PC-3 (cell line): ENCODE results near the gene SORBS2. TPM values are rescaled to one million over a fixed set of nuclear protein-coding genes. Genes with fewer than 3 reads are reported as not detected.
A peak's percentile ranks its signal among the peaks of the same experiment; 100 is the strongest.

Experiments used
- ATAC-seq: fragments of 200-7000 bp; cut with Tn5 transposase; 2 replicates; pipeline ENCODE4 v1.9.1; 2020; ENCODE audit warnings: mild to moderate bottlenecking, moderate library complexity
- BruUV-seq: library from RNA; stranded (reverse); fragments of 400-500 nt; replicated peaks from 2 replicates; lab custom pipeline; 2021; lab: Mats Ljungman, UMichigan
- CTCF ChIA-PET: fragments of 300-600 bp; sonication (Branson Sonifier 250); formaldehyde crosslinking; loops from one replicate; lab custom pipeline; 2022; ENCODE audit warnings: antibody characterized with exemption; lab: Charles Lee
- POLR2A ChIA-PET: fragments of 300-600 bp; sonication (Branson Sonifier 250); formaldehyde crosslinking; loops from one replicate; lab custom pipeline; 2022; ENCODE audit warnings: antibody characterized with exemption; ENCODE audit not compliant: unreplicated experiment; lab: Charles Lee
- DNase-seq: peaks from one replicate; pipeline ENCODE4 v3.0.0-alpha.2; 2015
- H2AFZ ChIP-seq: fragments of 300-600 bp; sonication (generic); 2 replicates; pipeline ENCODE4 v1.6.0; 2016; ENCODE audit warnings: antibody characterized with exemption, low read length
- H3F3A ChIP-seq: fragments of 300-600 bp; sonication (generic); one replicate; pipeline ENCODE4 v1.6.0; 2017; ENCODE audit warnings: antibody characterized with exemption, low read length, control low read depth, mild to moderate bottlenecking; ENCODE audit not compliant: unreplicated experiment
- H3K27ac ChIP-seq: fragments of 300-600 bp; sonication (generic); 2 replicates; pipeline ENCODE4 v1.5.1; 2016; ENCODE audit warnings: mild to moderate bottlenecking, low read length
- H3K27me3 ChIP-seq: fragments of 300-600 bp; sonication (generic); 2 replicates; pipeline ENCODE4 v1.6.1; 2016; ENCODE audit warnings: low read length, mixed read lengths
- H3K36me3 ChIP-seq: fragments of 300-600 bp; sonication (generic); 2 replicates; pipeline ENCODE4 v1.6.1; 2016; ENCODE audit warnings: low read depth, mixed run types, low read length, mixed read lengths
- H3K4me1 ChIP-seq: fragments of 300-600 bp; sonication (generic); 2 replicates; pipeline ENCODE4 v1.5.1; 2016; ENCODE audit warnings: low read length; ENCODE audit not compliant: insufficient read depth
- H3K4me2 ChIP-seq: fragments of 300-600 bp; sonication (generic); 2 replicates; pipeline ENCODE4 v1.6.0; 2016; ENCODE audit warnings: low read length
- H3K4me3 ChIP-seq: fragments of 300-600 bp; sonication (generic); 2 replicates; pipeline ENCODE4 v1.5.1; 2016; ENCODE audit warnings: mild to moderate bottlenecking, low read length, mixed read lengths
- H3K79me2 ChIP-seq: fragments of 300-600 bp; sonication (generic); 2 replicates; pipeline ENCODE4 v1.6.1; 2017; ENCODE audit warnings: low read length, mixed read lengths
- H3K9ac ChIP-seq: fragments of 300-600 bp; sonication (generic); 2 replicates; pipeline ENCODE4 v1.6.0; 2016; ENCODE audit warnings: mild to moderate bottlenecking, low read length
- H3K9me2 ChIP-seq: fragments of 300-600 bp; sonication (generic); replicated peaks from 2 replicates; pipeline ENCODE4 v1.6.1; 2016; ENCODE audit warnings: mixed run types, low read length, mixed read lengths
- H3K9me3 ChIP-seq: fragments of 300-600 bp; sonication (generic); 2 replicates; pipeline ENCODE4 v1.6.1; 2016; ENCODE audit warnings: low read length, mixed read lengths
- H4K20me1 ChIP-seq: fragments of 300-600 bp; sonication (generic); 2 replicates; pipeline ENCODE4 v1.6.1; 2016; ENCODE audit warnings: low read length, mixed read lengths
- EZH2 ChIP-seq: fragments of 300-600 bp; sonication (generic); IDR thresholded peaks from one replicate; pipeline ENCODE4 v1.6.1; 2017; ENCODE audit warnings: antibody characterized with exemption, mild to moderate bottlenecking, low read length; ENCODE audit not compliant: unreplicated experiment
- EZH2phosphoT487 ChIP-seq: fragments of 300-600 bp; sonication (generic); IDR thresholded peaks from 2 replicates; pipeline ENCODE4 v1.6.1; 2018; ENCODE audit warnings: mild to moderate bottlenecking, antibody characterized with exemption, low read length, borderline replicate concordance
- intact Hi-C: fragments of 100-400 bp; cut with micrococcal nuclease; formaldehyde crosslinking; loops from 2 replicates; pipeline ENCODE4 v1.9.0; 2023
- total RNA-seq: library from RNA; depleted of rRNA; stranded (reverse); fragments of >200 nt; gene quantifications from 2 replicates; pipeline ENCODE4 v1.2.3, GENCODE V29; 2014
- TF ChIP-seq, protein P1 (sequence below): fragments of 300-600 bp; sonication (generic); conservative IDR thresholded peaks from 2 replicates; pipeline ENCODE4 v1.5.1; 2017; ENCODE audit warnings: antibody characterized with exemption, low read depth, mild to moderate bottlenecking, low read length

Gene SORBS2
- total RNA-seq, 1 experiment from 2014 or later = 3.6 TPM

DNA sequence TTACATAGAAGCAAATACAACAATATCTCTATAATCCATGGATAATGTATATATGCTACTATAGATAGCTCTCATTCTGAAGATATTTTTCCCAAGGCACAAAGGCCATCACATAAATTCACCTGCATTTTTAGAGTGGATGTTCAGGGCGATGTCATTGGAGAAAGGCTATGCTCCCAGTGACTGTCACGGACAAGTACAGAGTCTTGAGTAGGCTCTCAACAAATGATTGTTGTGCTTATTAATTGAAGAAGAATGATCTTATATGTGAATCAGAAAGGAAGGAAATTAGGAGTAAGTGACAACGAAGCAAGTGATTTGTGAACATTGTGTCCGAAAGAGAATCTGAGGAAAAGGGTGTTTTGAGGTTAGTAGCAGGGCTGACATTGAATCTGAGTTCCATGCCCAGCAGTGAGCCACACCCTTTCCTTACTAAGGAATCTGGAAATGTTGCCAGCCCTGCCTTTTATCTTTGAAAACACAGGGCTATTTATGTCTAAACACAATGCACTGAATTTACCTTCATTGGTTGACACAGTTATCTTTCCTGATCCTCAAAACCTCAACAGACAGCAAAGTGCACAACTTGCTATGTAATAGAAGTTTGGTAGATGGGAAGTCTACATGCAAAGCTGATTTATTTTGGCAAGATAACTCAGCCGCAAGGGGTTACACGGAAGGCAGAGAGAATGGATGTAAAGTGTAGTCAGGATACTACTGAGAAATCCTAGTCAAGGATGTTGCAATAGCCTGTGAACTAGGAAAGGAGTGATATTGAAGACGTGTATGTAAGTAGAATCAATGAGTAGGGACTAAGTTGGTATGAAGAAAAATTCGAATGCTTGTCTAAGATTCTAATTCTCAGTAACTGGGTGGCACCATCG lies 50.4 kb downstream of the SORBS2 start:
- intact Hi-C loops = no loop called here
- Histone ChIP-seq H3F3A (no peaks in the 10 kb centered on the region), H2AFZ (no peak overlapping the region), H3K27me3 (no peaks in the 10 kb centered on the region), H3K4me2 (0 out of 2 replicates have a peak overlapping the region, but pooled peaks have one; percentile 30), H4K20me1 (no peaks in the 10 kb centered on the region), H3K79me2 (no peaks in the 10 kb centered on the region), H3K4me3 (no peak overlapping the region), H3K4me1 (peaks cover 25% of the 10 kb centered on the region), H3K36me3 (no peaks in the 10 kb centered on the region), H3K27ac (no peak overlapping the region), H3K9ac (no peak overlapping the region), H3K9me3 (no peaks in the 10 kb centered on the region), H3K9me2 (no peaks in the 10 kb centered on the region)
- ChIA-PET POLR2A (interaction anchor here (0.6 kb wide), 1 partner anchor 1104 kb away, joined by 3 read pairs; no protein-coding TSS in a partner anchor), CTCF (no interaction called here)
- TF ChIP-seq EZH2 (no peak), EZH2phosphoT487 (no peak)
- TF ChIP-seq, protein P1, sequence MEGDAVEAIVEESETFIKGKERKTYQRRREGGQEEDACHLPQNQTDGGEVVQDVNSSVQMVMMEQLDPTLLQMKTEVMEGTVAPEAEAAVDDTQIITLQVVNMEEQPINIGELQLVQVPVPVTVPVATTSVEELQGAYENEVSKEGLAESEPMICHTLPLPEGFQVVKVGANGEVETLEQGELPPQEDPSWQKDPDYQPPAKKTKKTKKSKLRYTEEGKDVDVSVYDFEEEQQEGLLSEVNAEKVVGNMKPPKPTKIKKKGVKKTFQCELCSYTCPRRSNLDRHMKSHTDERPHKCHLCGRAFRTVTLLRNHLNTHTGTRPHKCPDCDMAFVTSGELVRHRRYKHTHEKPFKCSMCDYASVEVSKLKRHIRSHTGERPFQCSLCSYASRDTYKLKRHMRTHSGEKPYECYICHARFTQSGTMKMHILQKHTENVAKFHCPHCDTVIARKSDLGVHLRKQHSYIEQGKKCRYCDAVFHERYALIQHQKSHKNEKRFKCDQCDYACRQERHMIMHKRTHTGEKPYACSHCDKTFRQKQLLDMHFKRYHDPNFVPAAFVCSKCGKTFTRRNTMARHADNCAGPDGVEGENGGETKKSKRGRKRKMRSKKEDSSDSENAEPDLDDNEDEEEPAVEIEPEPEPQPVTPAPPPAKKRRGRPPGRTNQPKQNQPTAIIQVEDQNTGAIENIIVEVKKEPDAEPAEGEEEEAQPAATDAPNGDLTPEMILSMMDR = no peak
- BruUV-seq = no TSS peak
- peak; percentile 54 for ATAC-seq
- peak; percentile 56 for DNase-seq

DNA sequence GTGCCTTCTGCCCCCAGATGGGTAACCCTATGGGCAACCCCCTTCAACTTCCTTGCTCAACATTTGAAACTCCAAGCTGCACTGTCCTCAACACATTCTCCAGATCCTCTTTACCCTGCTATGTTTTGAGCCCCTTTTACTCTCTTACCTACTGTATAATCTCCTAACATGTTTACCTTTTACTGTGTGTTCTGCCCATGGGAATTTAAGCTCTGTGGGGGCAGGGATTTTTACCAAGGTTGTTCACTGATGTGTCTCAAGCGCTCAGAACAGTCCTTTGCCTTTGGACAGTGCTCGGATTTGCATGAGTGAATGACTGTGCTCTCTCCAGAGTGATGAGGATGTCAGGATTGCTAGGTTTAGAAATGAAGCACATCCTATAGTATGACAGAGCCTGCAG lies 53.2 kb downstream of the SORBS2 start:
- Histone ChIP-seq H3K4me1 (peaks cover 23% of the 10 kb centered on the region), H3K36me3 (no peaks in the 10 kb centered on the region), H3K27me3 (no peaks in the 10 kb centered on the region), H3K4me3 (no peak overlapping the region), H3F3A (no peaks in the 10 kb centered on the region), H3K79me2 (no peaks in the 10 kb centered on the region), H3K27ac (no peak overlapping the region), H3K9me3 (no peaks in the 10 kb centered on the region), H2AFZ (no peak overlapping the region), H3K9ac (no peak overlapping the region), H3K4me2 (no peak overlapping the region), H3K9me2 (no peaks in the 10 kb centered on the region), H4K20me1 (no peaks in the 10 kb centered on the region)
- no peak for TF ChIP-seq EZH2phosphoT487
- TF ChIP-seq, protein P1 = no peak
- TF ChIP-seq EZH2 = no peak
- CTCF ChIA-PET = no interaction called here
- no peak for ATAC-seq
- intact Hi-C loops = no loop called here
- POLR2A ChIA-PET = no interaction called here
- DNase-seq = no peak
- BruUV-seq = no TSS peak

DNA sequence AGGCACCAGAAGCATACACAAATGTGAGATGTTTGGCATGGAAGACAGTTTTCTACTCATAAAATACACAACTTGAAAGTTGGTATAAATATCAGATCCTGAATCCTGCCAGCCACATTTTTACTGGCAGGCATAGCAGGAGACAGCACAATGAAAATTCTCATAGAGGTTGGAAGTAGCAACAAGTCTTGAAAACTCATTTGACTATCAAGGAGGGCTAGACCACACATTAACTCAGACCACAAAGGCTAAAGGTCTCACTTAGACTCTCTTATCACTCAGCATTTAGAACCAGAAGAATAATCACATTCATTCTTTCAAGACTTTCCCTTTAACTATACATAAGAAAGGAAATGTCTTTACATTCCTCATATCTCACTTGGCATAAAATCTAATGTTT lies 56.5 kb downstream of the SORBS2 start:
- intact Hi-C loops = no loop called here
- Histone ChIP-seq H3K27ac (peak overlapping the region; percentile 35; the same call in 1 of the 2 replicates), H3F3A (no peaks in the 10 kb centered on the region), H3K9me3 (no peaks in the 10 kb centered on the region), H3K9ac (no peak overlapping the region), H3K4me2 (peak overlapping the region; percentile 8; the same call in 1 of the 2 replicates), H3K4me3 (no peak overlapping the region), H3K27me3 (no peaks in the 10 kb centered on the region), H3K4me1 (peaks cover 12% of the 10 kb centered on the region), H4K20me1 (no peaks in the 10 kb centered on the region), H3K36me3 (no peaks in the 10 kb centered on the region), H3K79me2 (no peaks in the 10 kb centered on the region), H2AFZ (no peak overlapping the region), H3K9me2 (no peaks in the 10 kb centered on the region)
- TF ChIP-seq EZH2phosphoT487 (no peak), EZH2 (no peak)
- TF ChIP-seq, protein P1 = no peak
- ATAC-seq (no peak), DNase-seq (no peak)
- ChIA-PET POLR2A (no interaction called here), CTCF (no interaction called here)
- no TSS peak for BruUV-seq
